Measurements from ENCODE around the gene FMNL2.

FMNL2 gene

GRCh38 chr2:152425765-152426727 lies 91.1 kb downstream of the FMNL2 start:
- no peak for DNase-seq (ENCODE audit: low read depth in 3 of 3)

DNA sequence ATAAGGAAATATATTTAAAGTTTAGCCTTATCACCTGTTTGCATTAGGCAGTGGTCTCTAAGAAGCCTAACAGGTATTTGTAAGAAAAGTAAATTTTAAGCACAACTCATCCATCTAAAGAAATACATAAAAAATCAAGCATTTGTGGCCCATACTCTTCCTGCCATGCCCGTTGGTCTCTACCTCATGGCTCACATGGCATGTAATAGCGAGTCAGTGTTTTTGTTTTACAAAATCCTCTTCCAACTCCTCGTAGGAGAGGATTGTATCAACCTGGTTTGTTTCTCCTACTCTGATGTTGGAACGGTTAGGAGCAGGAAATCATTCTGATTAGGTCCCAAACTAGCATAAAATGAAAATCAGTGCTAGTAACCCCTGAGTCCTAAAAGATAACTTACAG lies 91.8 kb downstream of the FMNL2 start:
- DNase-seq (ENCODE audit: low read depth in 3 of 3): no peak

GRCh38 chr2:152427902-152428301 lies 92.9 kb downstream of the FMNL2 start:
- no peak for DNase-seq (ENCODE audit: low read depth in 3 of 3)

GRCh38 chr2:152428800-152429582 lies 94.0 kb downstream of the FMNL2 start:
- no peak for DNase-seq (ENCODE audit: low read depth in 3 of 3)

DNA sequence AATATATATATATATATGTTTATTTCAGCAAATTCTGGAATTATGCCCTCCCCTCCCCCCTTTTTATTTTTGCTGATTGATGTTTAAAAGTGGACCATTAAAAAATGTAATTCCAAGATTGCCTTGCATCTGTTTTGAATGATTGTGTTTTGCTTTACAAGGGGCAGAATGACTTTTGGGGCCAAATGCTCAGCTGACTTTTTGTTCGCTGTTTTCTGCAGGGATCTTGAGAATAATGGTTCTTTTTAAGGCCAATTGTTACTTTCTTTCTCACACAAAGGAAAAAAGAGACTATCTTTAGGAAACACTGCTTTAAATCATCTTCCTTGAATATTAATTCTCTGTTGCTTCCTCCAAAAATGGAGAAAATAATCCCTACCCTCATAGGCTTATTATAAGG lies 95.9 kb downstream of the FMNL2 start:
- no peak for DNase-seq (ENCODE audit: low read depth in 3 of 3)

DNA sequence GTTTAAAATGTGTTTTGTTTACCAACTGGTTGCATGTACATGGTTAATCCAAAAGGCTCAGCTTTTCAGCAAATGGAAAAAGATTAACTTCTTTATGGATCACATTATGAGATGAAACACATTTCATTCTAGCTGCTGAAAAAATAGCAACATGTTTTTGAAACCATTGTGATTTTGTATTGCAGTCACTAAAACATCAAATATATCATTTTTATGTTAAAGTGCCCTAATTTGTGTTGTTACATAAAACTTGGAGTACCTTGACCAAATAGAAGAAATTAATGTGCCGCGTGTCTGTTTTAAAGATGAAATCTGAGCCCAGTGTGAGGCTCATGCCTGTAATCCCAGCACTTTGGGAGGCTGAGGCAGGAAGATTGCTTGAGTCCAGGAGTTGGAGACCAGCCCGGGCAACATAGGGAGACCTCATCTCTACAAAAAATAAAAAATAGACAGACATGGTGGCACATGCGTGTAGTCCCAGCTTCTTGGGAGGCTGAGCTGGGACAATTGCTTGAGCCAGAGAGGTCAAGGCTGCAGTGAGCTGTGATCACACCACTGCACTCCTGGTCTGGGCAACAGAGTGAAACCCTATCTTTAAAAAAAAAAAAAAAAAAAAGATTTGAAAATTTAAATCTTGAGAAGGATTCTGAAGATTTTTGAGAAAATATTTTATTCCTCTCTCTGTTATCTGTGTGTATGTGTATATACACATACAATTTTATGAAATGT lies 96.6 kb downstream of the FMNL2 start:
- DNase-seq (ENCODE audit: low read depth in 3 of 3): no peak

DNA sequence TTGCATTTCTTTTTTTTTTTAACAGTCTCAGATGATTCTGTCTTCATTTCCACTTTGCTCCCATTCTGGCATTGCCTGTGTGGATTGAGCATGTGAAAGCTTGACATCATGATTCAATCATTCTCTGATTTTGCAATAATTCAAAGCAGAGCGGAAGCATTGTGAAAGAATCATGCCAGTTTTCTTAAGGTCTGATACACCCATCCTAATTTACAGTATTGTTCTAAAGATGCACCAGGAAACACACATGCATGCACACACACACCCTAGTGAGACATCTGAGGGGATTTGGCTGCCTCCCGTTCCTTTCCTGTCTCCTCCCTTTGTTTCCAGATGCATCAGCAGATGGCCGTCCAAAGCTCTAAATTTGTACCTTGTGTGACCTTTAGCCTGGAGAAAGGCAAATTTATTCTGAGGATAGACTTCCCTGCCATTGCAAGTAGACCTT lies 97.3 kb downstream of the FMNL2 start:
- no peak for DNase-seq (ENCODE audit: low read depth in 3 of 3)

- DNase-seq (ENCODE audit: low read depth in 3 of 3): no peak
Observed at GRCh38 chr2:152432765-152433164, 97.8 kb downstream of the FMNL2 start.

- no peak for DNase-seq (ENCODE audit: low read depth in 3 of 3)
Observed at GRCh38 chr2:152433289-152433688, 98.3 kb downstream of the FMNL2 start.

DNA sequence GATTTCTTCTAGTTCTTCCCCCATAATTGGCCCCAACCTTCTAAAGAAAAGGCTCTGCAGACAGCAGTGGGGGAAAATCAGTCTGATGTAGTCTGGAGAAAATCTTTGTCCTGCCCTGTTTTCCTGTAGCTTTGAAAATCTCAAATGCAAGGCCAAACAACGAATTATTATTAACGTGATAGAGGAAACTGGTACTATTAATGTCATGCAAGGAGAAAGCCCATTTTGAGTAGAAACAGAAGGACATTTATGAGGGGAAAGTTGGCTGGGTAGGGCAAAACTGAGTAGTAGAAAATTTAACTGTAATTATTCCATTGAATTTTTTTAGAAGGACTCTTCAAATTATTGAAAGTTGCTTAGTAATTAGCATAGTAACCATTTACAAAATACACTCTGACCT lies 98.8 kb downstream of the FMNL2 start:
- DNase-seq (ENCODE audit: low read depth in 3 of 3): no peak

GRCh38 chr2:152434395-152435182 lies 99.6 kb downstream of the FMNL2 start:
- no peak for DNase-seq (ENCODE audit: low read depth in 3 of 3)

- no peak for DNase-seq (ENCODE audit: low read depth in 3 of 3)
Observed at GRCh38 chr2:152436148-152436547, 101.2 kb downstream of the FMNL2 start.

GRCh38 chr2:152437276-152438108 lies 102.5 kb downstream of the FMNL2 start:
- no peak for DNase-seq (ENCODE audit: low read depth in 3 of 3)

- DNase-seq (ENCODE audit: low read depth in 3 of 3): no peak
Observed at GRCh38 chr2:152440049-152440448, 105.1 kb downstream of the FMNL2 start.

DNA sequence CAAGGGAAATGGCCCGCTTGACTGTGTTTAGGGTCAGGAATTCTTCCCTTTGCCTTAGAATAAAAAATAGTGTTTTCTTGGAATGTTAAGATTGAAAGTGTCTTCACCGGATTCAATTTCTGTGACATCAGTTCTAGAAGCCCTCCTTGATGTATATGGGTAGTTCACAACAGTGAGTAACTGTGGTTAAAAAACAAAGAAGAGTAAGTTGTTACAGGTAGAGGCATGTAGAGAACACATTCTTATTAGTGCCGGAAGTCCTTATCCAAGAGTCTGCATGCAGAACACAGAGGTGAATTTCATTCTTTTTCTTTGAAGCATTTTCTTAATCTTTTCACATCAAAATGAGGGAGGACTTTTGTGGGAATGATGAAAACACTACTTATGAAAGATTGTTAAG lies 105.5 kb downstream of the FMNL2 start:
- no peak for DNase-seq (ENCODE audit: low read depth in 3 of 3)

GRCh38 chr2:152441961-152442360 lies 107.0 kb downstream of the FMNL2 start:
- DNase-seq (ENCODE audit: low read depth in 3 of 3): no peak

GRCh38 chr2:152443771-152444170 lies 108.8 kb downstream of the FMNL2 start:
- no peak for DNase-seq (ENCODE audit: low read depth in 3 of 3)

- no peak for DNase-seq (ENCODE audit: low read depth in 3 of 3)
Observed at GRCh38 chr2:152444448-152444847, 109.5 kb downstream of the FMNL2 start.

GRCh38 chr2:152445375-152445774 lies 110.4 kb downstream of the FMNL2 start:
- no peak for DNase-seq (ENCODE audit: low read depth in 3 of 3)

- no peak for DNase-seq (ENCODE audit: low read depth in 3 of 3)
Observed at GRCh38 chr2:152445791-152446201, 110.8 kb downstream of the FMNL2 start.

Measured in stimulated activated CD4-positive, alpha-beta T cell treated with anti-CD3 and anti-CD28 coated beads, TNF-alpha, amount 100 ng/mL, for 4 hours (primary cell).